HepG2 (cell line): ENCODE data around the gene TPM1. TPM values are rescaled to one million over a fixed set of nuclear protein-coding genes. Genes with fewer than 3 reads are reported as not detected.

Source experiments
- ATAC-seq: fragments of 200-7000 bp; cut with Tn5 transposase; 3 replicates; pipeline ENCODE4 v1.9.1; 2020; ENCODE audit warnings: mild to moderate bottlenecking, moderate library complexity
- BruUV-seq: library from RNA; stranded (reverse); fragments of 400-500 nt; replicated peaks from 2 replicates; lab custom pipeline; 2021; lab: Mats Ljungman, UMichigan
- CTCF ChIA-PET: fragments of 300-600 bp; formaldehyde crosslinking; extraction: SDS; loops from one replicate; lab custom pipeline; 2021; ENCODE audit warnings: low total read pairs, inconsistent platforms, low intra/inter-chr PET ratio; lab: Yijun Ruan, JAX
- POLR2A ChIA-PET: fragments of 350-600 bp; sonication (Branson Sonifier 250); formaldehyde crosslinking; loops from one replicate; lab custom pipeline; 2020; ENCODE audit warnings: antibody characterized with exemption, inconsistent platforms; lab: Yijun Ruan, JAX
- DNase-seq: peaks from one replicate; pipeline ENCODE4 v3.0.0-alpha.2; 2015; ENCODE audit warnings: low spot score
- FAIRE-seq: peaks from 3 replicates; lab custom pipeline; 2011; peaks lifted over from hg19 to GRCh38; lab: Jason Lieb, UNC
- H2AFZ ChIP-seq: one replicate; pipeline ENCODE4 v1.6.1; 2011; ENCODE audit warnings: low read length, inconsistent platforms
- H3K27ac ChIP-seq: fragments of 300-600 bp; 3 replicates; pipeline ENCODE4 v1.8.0; 2011; ENCODE audit warnings: mixed run types, mild to moderate bottlenecking, mixed read lengths, low read length, inconsistent platforms; ENCODE audit not compliant: insufficient read depth; ENCODE audit errors: extremely low read length
- H3K27me3 ChIP-seq, 2 experiments: fragments of 200-600 bp in 1 of 2; 2 replicates in 1 of 2; 3 replicates in 1 of 2; pipeline versions ENCODE4 v1.6.0 to v1.8.0; 2011; ENCODE audit warnings: low read length in 2 of 2, mild to moderate bottlenecking in 2 of 2, moderate library complexity in 2 of 2, inconsistent platforms in 1 of 2; ENCODE audit not compliant: insufficient read depth in 2 of 2, control insufficient read depth in 1 of 2
- H3K36me3 ChIP-seq, 2 experiments: fragments of 200-600 bp in 1 of 2; replicated peaks in 1 of 2; 2 replicates in 1 of 2; 3 replicates in 1 of 2; pipeline versions ENCODE4 v1.5.1 to v1.8.0; 2011; ENCODE audit warnings: low read length in 2 of 2, inconsistent platforms in 1 of 2; ENCODE audit not compliant: insufficient read depth in 2 of 2, control insufficient read depth in 1 of 2
- H3K4me1 ChIP-seq: 2 replicates; pipeline ENCODE4 v1.5.1; 2012; ENCODE audit warnings: low read length, inconsistent platforms; ENCODE audit not compliant: insufficient read depth
- H3K4me2 ChIP-seq: 2 replicates; pipeline ENCODE4 v1.6.0; 2011; ENCODE audit warnings: low read depth, low read length, inconsistent platforms
- H3K4me3 ChIP-seq, 3 experiments: fragments of 200-600 bp in 1 of 3; sonication (generic), shearing (Covaris generic) in 1 of 3; replicated peaks in 1 of 3; 2 replicates each; pipeline ENCODE4 v1.5.1; 2011 to 2016; ENCODE audit warnings: low read length in 3 of 3, inconsistent platforms in 2 of 3, low read depth in 2 of 3, mild to moderate bottlenecking in 2 of 3, control low read depth in 1 of 3, mixed read lengths in 1 of 3; ENCODE audit not compliant: insufficient read depth in 1 of 3
- H3K79me2 ChIP-seq: one replicate; pipeline ENCODE4 v1.6.1; 2011; ENCODE audit warnings: low read length, inconsistent platforms; ENCODE audit not compliant: insufficient read depth
- H3K9ac ChIP-seq: 2 replicates; pipeline ENCODE4 v1.6.0; 2011; ENCODE audit warnings: mild to moderate bottlenecking, low read depth, low read length, inconsistent platforms; ENCODE audit not compliant: insufficient read depth
- H3K9me3 ChIP-seq: 2 replicates; pipeline ENCODE4 v1.5.1; 2012; ENCODE audit warnings: mild to moderate bottlenecking, low read length
- H4K20me1 ChIP-seq: 2 replicates; pipeline ENCODE4 v1.6.0; 2011; ENCODE audit warnings: inconsistent platforms, mild to moderate bottlenecking, low read length, moderate library complexity; ENCODE audit not compliant: insufficient read depth
- CAMTA2 ChIP-seq: sonication (generic); formaldehyde crosslinking; IDR thresholded peaks from 2 replicates; pipeline ENCODE4 v1.4.0; 2020; ENCODE audit warnings: mild to moderate bottlenecking, missing genetic modification reagents, borderline replicate concordance
- EEA1 ChIP-seq: sonication (generic); formaldehyde crosslinking; IDR thresholded peaks from 2 replicates; pipeline ENCODE4 v1.5.1; 2020; ENCODE audit warnings: mild to moderate bottlenecking, missing genetic modification reagents, borderline replicate concordance
- SRSF9 ChIP-seq: fragments of 200-400 bp; formaldehyde crosslinking; IDR thresholded peaks from 2 replicates; pipeline ENCODE4 v1.6.1; 2018; ENCODE audit warnings: borderline replicate concordance, mild to moderate bottlenecking, low read depth, low read length; ENCODE audit not compliant: insufficient read depth, poor library complexity, severe bottlenecking
- ZBTB38 ChIP-seq: sonication (generic); formaldehyde crosslinking; IDR thresholded peaks from 2 replicates; pipeline ENCODE4 v1.5.1; 2020; ENCODE audit warnings: mild to moderate bottlenecking, missing genetic modification reagents
- ZFP90 ChIP-seq: sonication (generic); formaldehyde crosslinking; IDR thresholded peaks from 2 replicates; pipeline ENCODE4 v1.8.0; 2022; ENCODE audit warnings: missing genetic modification reagents, mild to moderate bottlenecking, inconsistent platforms, borderline replicate concordance
- ZNF263 ChIP-seq: sonication (generic); formaldehyde crosslinking; IDR thresholded peaks from 2 replicates; pipeline ENCODE4 v1.4.0; 2020; ENCODE audit warnings: missing genetic modification reagents
- ZNF367 ChIP-seq: sonication (generic); formaldehyde crosslinking; IDR thresholded peaks from 2 replicates; pipeline ENCODE4 v1.4.0; 2020; ENCODE audit warnings: missing genetic modification reagents, borderline replicate concordance
- ZNF792 ChIP-seq: IDR thresholded peaks from 2 replicates; pipeline ENCODE4 v1.6.1; 2016
- WGBS: methylation state at CpG from one replicate; pipeline ENCODE4 v1.1.6; 2017; ENCODE audit warnings: low lambda C conversion rate; 5-methylcytosine and 5-hydroxymethylcytosine counted together
- in situ Hi-C: cut with HindIII; loops from 2 replicates; pipeline ENCODE4 v1.10.0; 2017; ENCODE audit warnings: low pct_unique_long_range_greater_than_20kb; ENCODE audit not compliant: extremely low pct_ligation_motif_present
- intact Hi-C: fragments of 100-400 bp; cut with micrococcal nuclease; formaldehyde crosslinking; loops from one replicate; pipeline ENCODE4 v1.10.0; 2022; ENCODE audit not compliant: unreplicated experiment
- polyA plus RNA-seq, 8 experiments: library from polyadenylated mRNA; depleted of rRNA in 3 of 8; stranded (reverse) in 7 of 8; unstranded in 1 of 8; fragments of >200 nt; fragmentation: Illumina TruSeq in 4 of 8; extraction: Trizol in 4 of 8; gene quantifications; 2 replicates each; pipeline versions ENCODE4 v1.2.1 to v1.2.3, GENCODE V29; 2011 to 2016; ENCODE audit warnings: low read depth in 4 of 8, missing spikeins in 1 of 8, mixed read lengths in 1 of 8; ENCODE audit not compliant: insufficient read depth in 1 of 8
- total RNA-seq, 5 experiments: library from RNA; depleted of rRNA; stranded (reverse); fragments of >200 nt; fragmentation: Illumina TruSeq; extraction: Trizol; gene quantifications; 2 replicates each; pipeline ENCODE4 v1.2.3, GENCODE V29; 2016; ENCODE audit warnings: low read depth in 1 of 5
- TF ChIP-seq, protein P1 (sequence below): sonication (generic); IDR thresholded peaks from 2 replicates; pipeline ENCODE4 v1.6.1; 2016; ENCODE audit warnings: low read depth, borderline replicate concordance
- TF ChIP-seq, protein P2 (sequence below): sonication (generic); formaldehyde crosslinking; IDR thresholded peaks from 2 replicates; pipeline ENCODE4 v1.8.1; 2023; ENCODE audit warnings: mild to moderate bottlenecking, moderate library complexity, missing genetic modification reagents
- TF ChIP-seq, protein P3 (sequence below): sonication (generic); formaldehyde crosslinking; IDR thresholded peaks from 2 replicates; pipeline ENCODE4 v1.5.0; 2020; ENCODE audit warnings: missing genetic modification reagents
- TF ChIP-seq, protein P4 (sequence below): sonication (generic); formaldehyde crosslinking; IDR thresholded peaks from 2 replicates; pipeline ENCODE4 v1.5.0; 2020; ENCODE audit warnings: mild to moderate bottlenecking, missing genetic modification reagents
- TF ChIP-seq, protein P5 (sequence below): sonication (generic); formaldehyde crosslinking; IDR thresholded peaks from 2 replicates; pipeline ENCODE4 v1.4.0; 2020; ENCODE audit warnings: low read depth, mild to moderate bottlenecking, missing genetic modification reagents
- TF ChIP-seq, protein P6 (sequence below): IDR thresholded peaks from 2 replicates; pipeline ENCODE4 v1.6.1; 2012; ENCODE audit warnings: inconsistent platforms

The TPM1 gene
- total and polyA plus RNA-seq, 2 of the 13 experiments (the other 11 are each of a cell fraction or from before 2014, with no cell fraction given), result 98.9 to 109 TPM

DNA sequence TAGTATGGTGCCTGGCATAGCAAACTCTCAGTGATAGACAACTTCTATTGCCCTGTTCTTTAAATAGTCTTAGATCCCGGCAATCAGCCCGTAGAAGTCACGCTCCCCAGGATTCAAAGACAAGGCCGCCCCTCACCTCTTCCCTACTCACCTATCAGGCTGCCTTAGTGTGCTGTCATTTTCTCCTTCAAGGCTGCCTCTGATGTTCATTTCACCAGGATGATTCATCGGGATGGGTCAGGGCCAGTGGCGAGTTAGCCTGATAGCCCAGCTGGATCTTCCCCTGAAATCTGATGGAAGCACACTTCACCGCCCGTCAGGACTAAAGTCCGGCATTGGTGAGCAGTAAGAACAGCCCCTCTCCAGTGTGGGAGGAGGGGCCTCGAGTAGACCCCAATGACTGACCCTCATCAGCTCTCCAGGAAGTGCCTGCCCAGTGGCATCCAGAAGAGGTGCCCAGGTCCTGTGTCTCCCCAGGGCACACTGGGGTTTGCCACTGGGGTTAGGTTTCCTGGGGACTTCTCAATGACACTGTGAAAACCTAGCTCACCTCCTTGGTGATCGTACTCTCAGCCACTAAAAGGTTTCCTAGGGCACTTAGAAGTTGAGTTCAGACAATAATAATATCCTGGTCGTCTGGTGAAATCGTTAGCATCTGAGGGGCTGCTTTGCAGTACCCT, 37.5 kb downstream of the TPM1 start (continued):
- no peak for TF ChIP-seq CAMTA2 (CRISPR knock-in tag)

DNA sequence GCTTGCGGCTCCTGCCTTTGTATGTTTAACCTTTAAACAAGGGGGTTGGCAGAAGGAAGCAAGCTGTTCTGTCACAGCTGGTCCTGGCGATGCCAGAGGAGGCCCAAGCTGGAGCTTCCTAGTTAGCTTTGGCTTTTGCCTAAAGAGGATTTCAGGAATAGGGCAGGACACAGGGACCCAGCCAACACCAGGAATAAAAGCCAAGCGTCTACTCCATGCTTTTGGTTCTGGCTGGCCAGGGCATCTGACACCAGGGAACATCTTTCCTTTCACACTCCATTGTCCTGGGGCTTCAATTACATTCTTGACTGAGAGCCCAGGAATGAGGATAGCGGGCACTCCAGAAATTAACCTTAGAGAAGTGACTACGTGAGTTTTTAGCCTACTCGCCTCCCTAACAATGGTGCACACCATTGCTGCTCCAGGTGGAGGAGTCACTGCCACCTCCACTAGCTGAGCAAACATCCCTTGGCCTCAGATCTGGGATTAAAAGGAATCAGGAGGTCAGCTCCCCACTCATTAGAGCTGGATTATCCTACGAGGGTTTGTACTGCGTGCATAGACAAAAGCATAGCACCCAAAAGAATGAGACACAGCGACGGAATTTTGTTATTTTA, 38.2 kb downstream of the TPM1 start:
- no peak overlapping the region for H2AFZ ChIP-seq
- ChIA-PET CTCF (no interaction called here), POLR2A (interaction anchor here (0.8 to 4.9 kb wide), 6 partner anchors 9 to 38 kb away, joined by 3 to 32 read pairs (median 10); no protein-coding TSS in a partner anchor)
- H3K79me2 ChIP-seq, result no peaks in the 10 kb centered on the region
- TF ChIP-seq EEA1 (CRISPR knock-in tag), result no peak
- TF ChIP-seq, protein P1, sequence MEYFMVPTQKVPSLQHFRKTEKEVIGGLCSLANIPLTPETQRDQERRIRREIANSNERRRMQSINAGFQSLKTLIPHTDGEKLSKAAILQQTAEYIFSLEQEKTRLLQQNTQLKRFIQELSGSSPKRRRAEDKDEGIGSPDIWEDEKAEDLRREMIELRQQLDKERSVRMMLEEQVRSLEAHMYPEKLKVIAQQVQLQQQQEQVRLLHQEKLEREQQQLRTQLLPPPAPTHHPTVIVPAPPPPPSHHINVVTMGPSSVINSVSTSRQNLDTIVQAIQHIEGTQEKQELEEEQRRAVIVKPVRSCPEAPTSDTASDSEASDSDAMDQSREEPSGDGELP, result 0 out of 2 replicates have a peak, but pooled peaks have one; percentile 8
- TF ChIP-seq, protein P2, sequence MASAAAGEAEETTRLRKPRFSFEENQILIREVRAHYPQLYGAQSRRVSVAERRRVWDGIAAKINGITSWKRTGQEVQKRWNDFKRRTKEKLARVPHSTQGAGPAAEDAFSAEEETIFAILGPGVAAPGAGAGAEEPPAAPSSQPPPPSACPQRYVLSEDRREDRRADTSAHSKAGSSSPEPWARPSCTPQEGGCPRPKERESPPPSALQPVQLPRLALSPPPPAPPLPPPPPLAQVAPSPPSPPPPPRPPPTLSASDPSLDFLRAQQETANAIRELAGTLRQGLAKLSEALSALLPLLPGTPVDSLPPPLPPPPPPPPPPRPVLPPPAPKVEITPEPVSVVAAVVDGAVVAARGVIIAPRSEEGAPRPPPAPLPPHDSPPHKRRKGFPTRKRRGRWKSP, result no peak
- TF ChIP-seq, protein P3, sequence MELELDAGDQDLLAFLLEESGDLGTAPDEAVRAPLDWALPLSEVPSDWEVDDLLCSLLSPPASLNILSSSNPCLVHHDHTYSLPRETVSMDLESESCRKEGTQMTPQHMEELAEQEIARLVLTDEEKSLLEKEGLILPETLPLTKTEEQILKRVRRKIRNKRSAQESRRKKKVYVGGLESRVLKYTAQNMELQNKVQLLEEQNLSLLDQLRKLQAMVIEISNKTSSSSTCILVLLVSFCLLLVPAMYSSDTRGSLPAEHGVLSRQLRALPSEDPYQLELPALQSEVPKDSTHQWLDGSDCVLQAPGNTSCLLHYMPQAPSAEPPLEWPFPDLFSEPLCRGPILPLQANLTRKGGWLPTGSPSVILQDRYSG (CRISPR knock-in tag), result no peak
- peak; percentile 87; the same call in 1 of the 2 replicates for TF ChIP-seq ZFP90 (CRISPR knock-in tag)
- TF ChIP-seq SRSF9, result no peak
- TF ChIP-seq, protein P4, sequence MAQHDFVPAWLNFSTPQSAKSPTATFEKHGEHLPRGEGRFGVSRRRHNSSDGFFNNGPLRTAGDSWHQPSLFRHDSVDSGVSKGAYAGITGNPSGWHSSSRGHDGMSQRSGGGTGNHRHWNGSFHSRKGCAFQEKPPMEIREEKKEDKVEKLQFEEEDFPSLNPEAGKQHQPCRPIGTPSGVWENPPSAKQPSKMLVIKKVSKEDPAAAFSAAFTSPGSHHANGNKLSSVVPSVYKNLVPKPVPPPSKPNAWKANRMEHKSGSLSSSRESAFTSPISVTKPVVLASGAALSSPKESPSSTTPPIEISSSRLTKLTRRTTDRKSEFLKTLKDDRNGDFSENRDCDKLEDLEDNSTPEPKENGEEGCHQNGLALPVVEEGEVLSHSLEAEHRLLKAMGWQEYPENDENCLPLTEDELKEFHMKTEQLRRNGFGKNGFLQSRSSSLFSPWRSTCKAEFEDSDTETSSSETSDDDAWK (CRISPR knock-in tag), result no peak
- TF ChIP-seq, protein P5, sequence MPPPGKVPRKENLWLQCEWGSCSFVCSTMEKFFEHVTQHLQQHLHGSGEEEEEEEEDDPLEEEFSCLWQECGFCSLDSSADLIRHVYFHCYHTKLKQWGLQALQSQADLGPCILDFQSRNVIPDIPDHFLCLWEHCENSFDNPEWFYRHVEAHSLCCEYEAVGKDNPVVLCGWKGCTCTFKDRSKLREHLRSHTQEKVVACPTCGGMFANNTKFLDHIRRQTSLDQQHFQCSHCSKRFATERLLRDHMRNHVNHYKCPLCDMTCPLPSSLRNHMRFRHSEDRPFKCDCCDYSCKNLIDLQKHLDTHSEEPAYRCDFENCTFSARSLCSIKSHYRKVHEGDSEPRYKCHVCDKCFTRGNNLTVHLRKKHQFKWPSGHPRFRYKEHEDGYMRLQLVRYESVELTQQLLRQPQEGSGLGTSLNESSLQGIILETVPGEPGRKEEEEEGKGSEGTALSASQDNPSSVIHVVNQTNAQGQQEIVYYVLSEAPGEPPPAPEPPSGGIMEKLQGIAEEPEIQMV (CRISPR knock-in tag), result no peak
- no peak for TF ChIP-seq ZNF367
- TF ChIP-seq, protein P6, sequence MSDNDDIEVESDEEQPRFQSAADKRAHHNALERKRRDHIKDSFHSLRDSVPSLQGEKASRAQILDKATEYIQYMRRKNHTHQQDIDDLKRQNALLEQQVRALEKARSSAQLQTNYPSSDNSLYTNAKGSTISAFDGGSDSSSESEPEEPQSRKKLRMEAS, result no peak
- TF ChIP-seq ZBTB38 (CRISPR knock-in tag), result 0 out of 2 replicates have a peak, but pooled peaks have one; percentile 8
- no peak for TF ChIP-seq ZNF792 (CRISPR knock-in tag)
- TF ChIP-seq ZNF263 (CRISPR knock-in tag), result peak; percentile 62
- H3K9me3 ChIP-seq, result no peaks in the 10 kb centered on the region
- no peaks in the 10 kb centered on the region for H3K36me3 ChIP-seq
- in situ Hi-C loops, result no loop called here
- peak; percentile 49 for ATAC-seq
- intact Hi-C loops, result no loop called here
- WGBS, result 70% methylated on average over 10 of the region's 10 CpGs
- BruUV-seq, result no TSS peak
- H3K4me3 ChIP-seq, result peak overlapping the region in 1 of 3 experiments; percentile 32; a peak in 2 of 6 replicates
- peaks cover 60% of the 10 kb centered on the region for H3K4me1 ChIP-seq
- no peak for DNase-seq
- H3K27ac ChIP-seq, result peak overlapping the region; percentile 38
- no peak overlapping the region; the same call in 1 of the 2 replicates for H3K9ac ChIP-seq
- no peak for FAIRE-seq
- H3K4me2 ChIP-seq, result peak overlapping the region; percentile 67
- no peaks in the 10 kb centered on the region for H3K27me3 ChIP-seq
- H4K20me1 ChIP-seq, result no peaks in the 10 kb centered on the region
